K562 (cell line): ENCODE measurements around the gene EPHB1.
"Not testable (repeated sequence)": the region's sequence is repeated elsewhere in the genome, so short reads cannot be mapped to it uniquely, and the experiment has no call there.

Experiments
- ATF2 ChIP-seq: sonication (generic); formaldehyde crosslinking; IDR thresholded peaks from 2 replicates; pipeline ENCODE4 v1.8.1; 2022; ENCODE audit warnings: missing genetic modification reagents
- CXXC5 ChIP-seq: fragments of 250-450 bp; sonication (Bioruptor Pico); IDR thresholded peaks from 2 replicates; pipeline ENCODE4 v1.8.0; 2022; ENCODE audit warnings: inconsistent platforms, mild to moderate bottlenecking, moderate library complexity
- FOXM1 ChIP-seq, 2 experiments: fragments of 450-650 bp in 1 of 2; sonication (generic) in 1 of 2; formaldehyde crosslinking in 1 of 2; IDR thresholded peaks; 2 replicates each; pipeline versions ENCODE4 v1.6.1 to v1.9.0; 2017 to 2022; ENCODE audit warnings: low read depth in 2 of 2, mild to moderate bottlenecking in 2 of 2, missing genetic modification reagents in 1 of 2, moderate library complexity in 1 of 2
- KLF16 ChIP-seq: IDR thresholded peaks from 2 replicates; pipeline ENCODE4 v1.6.1; 2016; ENCODE audit warnings: antibody characterized with exemption
- MGA ChIP-seq: fragments of 450-650 bp; IDR thresholded peaks from 2 replicates; pipeline ENCODE4 v1.6.1; 2016; ENCODE audit warnings: mild to moderate bottlenecking, moderate library complexity
- POLR2A ChIP-seq: fragments of 450-650 bp; conservative IDR thresholded peaks from 2 replicates; pipeline ENCODE4 v1.6.1; 2016
- TCF7 ChIP-seq: sonication (generic); IDR thresholded peaks from 2 replicates; pipeline ENCODE4 v1.6.1; 2016; ENCODE audit warnings: antibody characterized with exemption, borderline replicate concordance
- ZBTB2 ChIP-seq: fragments of 450-650 bp; IDR thresholded peaks from 2 replicates; pipeline ENCODE4 v1.6.1; 2016; ENCODE audit warnings: antibody characterized with exemption
- ZNF431 ChIP-seq: sonication (generic); formaldehyde crosslinking; IDR thresholded peaks from 2 replicates; pipeline ENCODE4 v1.8.0; 2022; ENCODE audit warnings: mild to moderate bottlenecking, missing genetic modification reagents

GRCh38 chr3:135005616-135006015 is 210.6 kb downstream of the EPHB1 start:
- not testable (repeated sequence) for TF ChIP-seq TCF7; KLF16; FOXM1 (IDR thresholded peaks at IDR 0.05; ENCODE audit: low read depth); FOXM1 (CRISPR knock-in tag; IDR thresholded peaks at IDR 0.05; ENCODE audit: low read depth); CXXC5; ZNF431; MGA; POLR2A; ATF2 (CRISPR knock-in tag); ZBTB2
